Epithelial cell of esophagus (primary cell): Measurements from ENCODE around the gene PLS1.

Source experiments
- DNase-seq: peaks from one replicate; pipeline ENCODE4 v3.0.0; 2010; ENCODE audit warnings: low read depth
- H3K4me3 ChIP-seq: 2 replicates; pipeline ENCODE4 v1.5.1; 2011; ENCODE audit warnings: mild to moderate bottlenecking, low read length, control low read depth
- TF ChIP-seq, protein P1 (sequence below): IDR thresholded peaks from 2 replicates; pipeline ENCODE4 v1.5.1; 2011; ENCODE audit warnings: low read depth, mild to moderate bottlenecking, low read length, control low read depth, inconsistent platforms; ENCODE audit not compliant: insufficient read depth; ENCODE audit errors: missing control alignments

The PLS1 gene

DNA sequence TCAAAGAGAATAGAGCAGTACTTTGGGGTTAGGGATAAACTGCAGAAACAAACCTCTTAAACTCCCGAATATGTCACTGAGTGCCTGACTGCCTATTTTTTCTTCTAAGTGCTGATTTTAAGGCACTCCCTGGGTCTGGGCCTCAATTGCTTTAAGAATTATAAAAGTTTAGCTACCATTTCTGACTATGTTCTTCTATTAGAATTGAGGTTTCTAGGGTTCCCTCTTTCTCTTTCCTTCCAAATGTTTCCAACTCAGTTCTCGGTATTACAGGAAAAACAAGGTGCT, 28.9 kb downstream of the PLS1 start:
- TF ChIP-seq, protein P1, sequence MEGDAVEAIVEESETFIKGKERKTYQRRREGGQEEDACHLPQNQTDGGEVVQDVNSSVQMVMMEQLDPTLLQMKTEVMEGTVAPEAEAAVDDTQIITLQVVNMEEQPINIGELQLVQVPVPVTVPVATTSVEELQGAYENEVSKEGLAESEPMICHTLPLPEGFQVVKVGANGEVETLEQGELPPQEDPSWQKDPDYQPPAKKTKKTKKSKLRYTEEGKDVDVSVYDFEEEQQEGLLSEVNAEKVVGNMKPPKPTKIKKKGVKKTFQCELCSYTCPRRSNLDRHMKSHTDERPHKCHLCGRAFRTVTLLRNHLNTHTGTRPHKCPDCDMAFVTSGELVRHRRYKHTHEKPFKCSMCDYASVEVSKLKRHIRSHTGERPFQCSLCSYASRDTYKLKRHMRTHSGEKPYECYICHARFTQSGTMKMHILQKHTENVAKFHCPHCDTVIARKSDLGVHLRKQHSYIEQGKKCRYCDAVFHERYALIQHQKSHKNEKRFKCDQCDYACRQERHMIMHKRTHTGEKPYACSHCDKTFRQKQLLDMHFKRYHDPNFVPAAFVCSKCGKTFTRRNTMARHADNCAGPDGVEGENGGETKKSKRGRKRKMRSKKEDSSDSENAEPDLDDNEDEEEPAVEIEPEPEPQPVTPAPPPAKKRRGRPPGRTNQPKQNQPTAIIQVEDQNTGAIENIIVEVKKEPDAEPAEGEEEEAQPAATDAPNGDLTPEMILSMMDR: no peak
- H3K4me3 ChIP-seq: no peak overlapping the region

DNA sequence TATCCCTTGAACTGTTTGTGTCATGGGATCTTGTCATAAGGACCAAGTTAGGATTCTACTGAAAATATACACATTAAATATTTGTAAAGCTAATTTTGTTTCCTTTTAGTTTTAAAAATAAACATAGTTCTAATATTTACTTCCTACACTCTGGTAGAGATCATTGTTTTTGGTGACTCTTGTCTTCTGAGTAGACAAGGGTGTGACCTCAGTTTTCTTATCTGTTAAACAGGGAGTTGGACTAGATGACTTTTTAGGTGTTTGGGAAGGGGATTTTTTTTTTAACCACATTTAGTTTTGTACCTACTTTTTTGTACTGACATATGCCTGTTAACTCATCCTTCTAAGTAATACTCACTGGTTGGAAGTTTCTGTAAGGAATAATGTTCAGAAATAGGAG, 30.8 kb downstream of the PLS1 start:
- TF ChIP-seq, protein P1: no peak
- no peak for DNase-seq
- H3K4me3 ChIP-seq: no peak overlapping the region

More for the DNA sequence above, 28.9 kb downstream of the PLS1 start:
- DNase-seq: no peak

DNA sequence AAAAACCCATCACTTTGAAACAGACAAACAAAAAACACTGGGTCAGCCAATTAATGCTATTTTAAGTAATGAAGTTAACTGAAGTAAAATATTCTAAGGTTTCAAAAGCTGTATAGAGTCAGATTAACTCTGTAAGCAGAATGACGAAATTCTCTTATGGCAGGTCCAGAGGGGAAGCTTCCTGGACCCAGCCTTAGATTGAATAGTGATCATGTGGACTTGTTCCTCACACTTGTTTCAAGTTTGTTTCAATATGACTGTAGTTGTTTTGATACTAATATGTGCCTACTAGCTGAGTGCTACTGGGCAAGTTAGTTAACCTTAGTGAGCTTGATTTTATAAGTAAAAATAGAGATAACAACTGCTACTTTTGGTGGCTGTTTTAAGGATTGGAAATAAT, 32.6 kb downstream of the PLS1 start:
- H3K4me3 ChIP-seq: no peak overlapping the region
- DNase-seq: no peak
- TF ChIP-seq, protein P1: no peak

DNA sequence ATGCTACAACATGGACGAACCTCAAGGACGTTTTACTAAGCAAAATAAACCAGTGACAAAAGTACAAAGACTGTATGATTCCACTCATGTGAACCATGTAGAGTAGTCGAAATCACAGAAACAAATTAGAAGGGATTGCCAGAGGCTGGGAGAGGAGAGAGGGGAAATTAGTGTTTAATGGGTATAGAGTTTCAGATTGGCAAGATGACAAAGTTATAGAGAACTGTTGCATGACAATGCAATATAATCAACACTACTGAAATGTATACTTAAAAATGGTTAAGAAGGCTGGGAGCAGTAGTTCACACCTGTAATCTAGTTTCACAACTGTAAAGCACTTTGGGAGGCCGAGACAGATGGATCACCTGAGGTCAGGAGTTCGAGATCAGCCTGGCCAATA, 36.9 kb downstream of the PLS1 start:
- DNase-seq: no peak
- H3K4me3 ChIP-seq: no peak overlapping the region
- TF ChIP-seq, protein P1: no peak

DNA sequence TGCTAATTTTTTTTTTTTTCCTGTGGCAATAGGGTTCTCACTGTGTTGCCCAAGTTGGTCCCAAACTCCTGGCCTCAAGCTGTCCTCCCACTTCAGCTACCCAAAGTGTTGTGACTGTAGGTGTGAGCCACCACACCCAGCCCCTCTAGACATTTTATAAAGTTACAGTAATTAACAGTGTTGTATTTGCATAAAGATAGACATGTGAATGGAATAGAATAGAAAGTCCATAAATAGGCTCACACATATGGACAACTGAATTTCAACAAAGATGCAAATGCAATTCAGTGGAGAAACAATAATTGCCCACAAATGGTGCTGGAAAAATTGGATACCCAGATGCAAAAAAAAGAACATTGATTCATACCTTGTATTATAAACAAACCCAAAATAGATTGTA, 39.9 kb downstream of the PLS1 start:
- TF ChIP-seq, protein P1: no peak
- no peak overlapping the region for H3K4me3 ChIP-seq
- no peak for DNase-seq

DNA sequence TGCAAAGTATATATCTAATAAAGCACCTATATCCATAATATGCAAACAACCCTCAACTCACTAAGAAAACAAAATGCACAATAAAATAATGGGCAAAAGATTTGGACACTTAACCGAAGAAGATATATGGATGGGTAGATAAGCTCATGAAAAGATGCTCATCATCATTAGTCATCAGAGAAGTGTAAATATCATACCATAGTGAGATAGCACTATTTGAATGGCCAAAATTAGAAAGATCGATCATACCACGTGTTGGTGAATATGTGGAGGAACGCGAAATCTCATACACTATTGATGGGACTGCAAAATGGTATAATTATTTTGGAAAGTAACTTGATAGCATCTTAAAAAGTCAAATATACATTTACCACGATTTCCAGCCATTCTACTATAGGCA, 40.5 kb downstream of the PLS1 start:
- DNase-seq: no peak
- TF ChIP-seq, protein P1: no peak
- no peak overlapping the region for H3K4me3 ChIP-seq

DNA sequence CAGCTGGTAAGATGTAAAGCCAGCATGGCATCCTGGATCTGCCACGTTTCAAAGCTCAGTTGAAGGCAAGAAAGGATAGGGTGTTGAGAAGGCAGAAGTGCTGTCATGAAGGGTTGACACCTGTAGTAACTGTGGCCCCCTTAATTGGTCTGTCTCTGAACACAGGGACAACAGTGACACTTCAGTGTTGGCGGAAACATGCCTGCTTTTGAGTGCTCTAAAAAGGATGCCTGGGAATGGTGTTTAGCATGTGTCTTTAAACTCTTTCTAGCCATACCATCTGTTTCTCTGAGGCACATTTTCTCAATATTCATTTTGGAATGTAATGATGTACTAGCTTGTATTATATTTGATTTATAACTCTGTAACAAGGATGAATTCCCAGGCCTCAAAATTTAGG, 42.1 kb downstream of the PLS1 start:
- H3K4me3 ChIP-seq: no peak overlapping the region
- TF ChIP-seq, protein P1: no peak
- no peak for DNase-seq
